ENCODE measurements around the gene NUCKS1. TPM values are rescaled to one million over a fixed set of nuclear protein-coding genes. Genes with fewer than 3 reads are reported as not detected.

NUCKS1 gene
- total RNA-seq, 1 donor from 2014 or later = 124 TPM

DNA sequence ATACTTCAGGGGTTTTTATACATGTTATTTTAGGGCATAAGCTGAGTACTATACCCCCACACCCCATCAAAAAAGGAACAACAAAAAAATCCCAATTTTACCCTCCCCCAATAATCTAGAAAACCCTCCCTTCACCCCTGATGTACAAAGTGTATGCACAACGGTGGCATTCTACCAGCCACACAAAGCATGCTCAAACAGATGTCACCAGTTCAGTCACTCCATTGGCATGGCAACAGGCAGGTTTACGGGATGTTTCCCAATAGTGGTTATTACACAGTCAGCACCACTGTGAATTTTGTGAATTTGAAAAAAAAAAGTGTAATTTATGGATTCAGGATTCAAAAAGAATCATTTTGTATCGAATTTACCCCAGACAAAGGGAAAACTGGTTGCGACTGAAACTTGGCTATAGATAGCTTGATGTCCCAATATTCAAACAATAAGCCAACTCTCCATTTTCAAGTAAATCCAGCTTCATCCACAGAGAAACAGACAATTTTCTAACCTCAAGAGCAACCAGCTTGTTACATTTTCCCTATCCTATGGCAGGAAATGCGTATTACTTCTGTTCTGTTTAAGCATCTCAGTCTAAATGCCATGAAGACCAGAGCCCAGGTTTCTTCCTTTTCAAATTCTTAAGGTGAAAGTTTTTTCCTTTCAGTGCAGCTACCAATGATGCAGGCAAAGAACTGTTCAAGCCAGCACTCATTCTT lies 35.6 kb downstream of the NUCKS1 start:
- Mint-ChIP-seq H3K27ac (ENCODE audit: unreplicated experiment) (peak overlapping the region; percentile 26), H3K9me3 (ENCODE audit: unreplicated experiment) (no peaks in the 10 kb centered on the region), H3K4me3 (ENCODE audit: unreplicated experiment) (no peak overlapping the region), H3K36me3 (ENCODE audit: unreplicated experiment) (no peaks in the 10 kb centered on the region), H3K27me3 (ENCODE audit: unreplicated experiment) (no peaks in the 10 kb centered on the region), H3K4me1 (ENCODE audit: low read depth, unreplicated experiment) (peaks cover 5% of the 10 kb centered on the region)
- TF ChIP-seq, protein P1, sequence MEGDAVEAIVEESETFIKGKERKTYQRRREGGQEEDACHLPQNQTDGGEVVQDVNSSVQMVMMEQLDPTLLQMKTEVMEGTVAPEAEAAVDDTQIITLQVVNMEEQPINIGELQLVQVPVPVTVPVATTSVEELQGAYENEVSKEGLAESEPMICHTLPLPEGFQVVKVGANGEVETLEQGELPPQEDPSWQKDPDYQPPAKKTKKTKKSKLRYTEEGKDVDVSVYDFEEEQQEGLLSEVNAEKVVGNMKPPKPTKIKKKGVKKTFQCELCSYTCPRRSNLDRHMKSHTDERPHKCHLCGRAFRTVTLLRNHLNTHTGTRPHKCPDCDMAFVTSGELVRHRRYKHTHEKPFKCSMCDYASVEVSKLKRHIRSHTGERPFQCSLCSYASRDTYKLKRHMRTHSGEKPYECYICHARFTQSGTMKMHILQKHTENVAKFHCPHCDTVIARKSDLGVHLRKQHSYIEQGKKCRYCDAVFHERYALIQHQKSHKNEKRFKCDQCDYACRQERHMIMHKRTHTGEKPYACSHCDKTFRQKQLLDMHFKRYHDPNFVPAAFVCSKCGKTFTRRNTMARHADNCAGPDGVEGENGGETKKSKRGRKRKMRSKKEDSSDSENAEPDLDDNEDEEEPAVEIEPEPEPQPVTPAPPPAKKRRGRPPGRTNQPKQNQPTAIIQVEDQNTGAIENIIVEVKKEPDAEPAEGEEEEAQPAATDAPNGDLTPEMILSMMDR (IDR thresholded peaks at IDR 0.05; ENCODE audit: partially characterized antibody, unreplicated experiment) = no peak
- DNase-seq = no peak

DNA sequence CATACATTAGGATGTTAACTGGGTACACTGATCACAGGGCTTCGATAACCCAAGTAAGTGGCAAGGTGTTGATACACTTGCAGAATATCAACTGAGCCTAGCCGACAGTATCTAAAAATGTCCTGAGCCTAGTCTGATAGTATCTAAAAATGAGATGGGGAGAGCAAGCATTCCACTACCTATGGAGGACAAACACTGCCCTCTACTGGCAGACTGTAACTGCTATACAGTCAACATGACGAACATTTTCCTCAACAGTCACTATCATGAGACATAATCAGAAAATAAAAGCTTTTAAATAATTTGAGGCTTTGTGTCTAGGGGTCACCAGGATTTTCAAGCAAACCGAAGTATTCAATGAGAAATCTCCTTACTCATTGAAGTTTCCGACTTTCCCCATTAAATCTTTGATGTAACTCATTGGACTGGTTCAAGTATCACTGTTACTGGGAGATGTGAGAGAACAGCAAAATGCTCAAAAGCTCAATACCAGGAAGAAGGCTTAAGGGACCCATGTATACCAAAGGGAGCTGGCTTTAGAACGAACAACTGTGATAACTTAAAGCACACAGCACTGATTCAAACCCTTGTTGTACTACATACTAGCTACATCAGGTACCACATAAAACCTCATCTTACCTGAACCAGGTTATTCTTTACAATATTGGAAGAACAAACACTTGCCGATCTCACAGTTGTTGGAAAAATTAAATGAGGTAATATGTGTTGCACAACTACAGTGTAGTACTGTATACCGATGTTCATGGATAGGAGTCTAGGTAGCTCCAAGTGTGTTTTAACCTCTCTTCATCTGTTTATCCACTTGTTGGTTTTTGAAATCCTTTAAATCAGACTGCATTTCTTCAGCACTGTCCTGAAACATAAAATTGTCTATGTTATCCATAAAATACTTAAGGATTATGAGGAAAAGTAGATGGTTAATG lies 38.6 kb downstream of the NUCKS1 start:
- no peaks in the 10 kb centered on the region for H3K9me3 Mint-ChIP-seq (ENCODE audit: unreplicated experiment)
- no peak overlapping the region for H3K27ac Mint-ChIP-seq (ENCODE audit: unreplicated experiment)
- TF ChIP-seq, protein P1 (IDR thresholded peaks at IDR 0.05; ENCODE audit: partially characterized antibody, unreplicated experiment) = peak; percentile 85
- no peaks in the 10 kb centered on the region for H3K27me3 Mint-ChIP-seq (ENCODE audit: unreplicated experiment)
- no peak overlapping the region for H3K4me3 Mint-ChIP-seq (ENCODE audit: unreplicated experiment)
- H3K4me1 Mint-ChIP-seq (ENCODE audit: low read depth, unreplicated experiment) = peaks cover 5% of the 10 kb centered on the region
- no peaks in the 10 kb centered on the region for H3K36me3 Mint-ChIP-seq (ENCODE audit: unreplicated experiment)
- DNase-seq = peak; percentile 36

DNA sequence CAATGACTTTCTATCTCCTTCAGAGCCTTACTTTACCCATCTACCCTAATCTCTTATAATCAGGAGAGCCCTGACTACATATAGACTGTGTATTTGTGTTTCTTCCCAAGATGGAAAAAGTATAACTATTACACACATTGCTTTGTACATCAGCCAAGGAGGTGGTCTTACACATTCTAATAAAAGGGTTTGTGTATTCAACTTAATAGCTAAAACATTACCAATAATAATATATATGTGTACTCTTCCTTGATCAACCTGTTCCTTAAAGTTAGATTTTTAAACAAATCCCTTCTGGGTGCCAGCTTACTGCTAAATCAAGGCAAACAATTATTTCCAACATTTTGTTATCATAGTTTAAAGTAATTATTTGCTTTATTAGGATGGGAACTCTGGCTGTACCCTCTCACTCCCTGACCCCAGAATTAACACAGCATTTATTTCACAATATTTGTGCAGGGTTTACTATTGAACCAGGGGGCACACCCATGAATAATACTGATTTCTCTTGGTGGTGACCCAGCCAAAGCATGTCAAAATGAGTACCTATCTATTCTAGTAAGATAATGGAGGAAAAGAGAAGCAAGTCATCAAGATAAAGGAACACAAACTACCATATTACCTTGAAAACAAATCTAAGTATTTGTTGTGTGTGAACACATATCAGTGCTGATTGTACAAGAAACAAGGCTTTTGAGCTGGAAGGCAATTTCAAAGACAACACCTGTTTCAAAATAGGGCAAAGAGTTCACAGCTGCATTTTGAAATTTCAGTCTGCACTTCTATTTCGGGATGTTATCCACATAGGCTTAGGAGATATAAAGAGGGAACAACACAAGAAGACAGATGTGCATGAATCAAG lies 39.5 kb downstream of the NUCKS1 start:
- H3K27me3 Mint-ChIP-seq (ENCODE audit: unreplicated experiment) = no peaks in the 10 kb centered on the region
- no peak overlapping the region for H3K27ac Mint-ChIP-seq (ENCODE audit: unreplicated experiment)
- peaks cover 5% of the 10 kb centered on the region for H3K4me1 Mint-ChIP-seq (ENCODE audit: low read depth, unreplicated experiment)
- TF ChIP-seq, protein P1 (IDR thresholded peaks at IDR 0.05; ENCODE audit: partially characterized antibody, unreplicated experiment) = no peak
- no peak for DNase-seq
- no peaks in the 10 kb centered on the region for H3K36me3 Mint-ChIP-seq (ENCODE audit: unreplicated experiment)
- H3K9me3 Mint-ChIP-seq (ENCODE audit: unreplicated experiment) = no peaks in the 10 kb centered on the region
- H3K4me3 Mint-ChIP-seq (ENCODE audit: unreplicated experiment) = no peak overlapping the region

DNA sequence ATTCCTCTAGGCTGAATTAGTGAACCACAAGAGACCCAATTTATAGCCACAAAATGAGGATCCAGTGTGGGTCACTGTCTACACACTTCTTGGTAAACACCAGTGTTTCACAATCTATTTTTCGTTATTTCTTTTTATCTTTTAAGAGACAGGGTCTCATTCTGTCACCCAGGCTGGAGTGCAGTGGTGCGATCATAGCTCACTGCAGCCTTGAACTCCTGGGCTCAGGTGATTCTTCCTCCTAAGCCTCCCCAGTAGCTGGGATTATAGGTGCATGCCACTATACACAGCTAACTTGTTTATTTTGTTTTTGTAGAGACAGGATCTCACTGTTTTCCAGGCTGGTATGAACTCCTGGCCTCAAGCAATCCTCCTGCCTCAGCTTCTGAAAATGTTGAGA lies 40.3 kb downstream of the NUCKS1 start:
- Mint-ChIP-seq H3K27ac (ENCODE audit: unreplicated experiment) (no peak overlapping the region), H3K27me3 (ENCODE audit: unreplicated experiment) (no peaks in the 10 kb centered on the region), H3K4me1 (ENCODE audit: low read depth, unreplicated experiment) (peaks cover 5% of the 10 kb centered on the region), H3K36me3 (ENCODE audit: unreplicated experiment) (no peaks in the 10 kb centered on the region), H3K4me3 (ENCODE audit: unreplicated experiment) (no peak overlapping the region), H3K9me3 (ENCODE audit: unreplicated experiment) (no peaks in the 10 kb centered on the region)
- TF ChIP-seq, protein P1 (IDR thresholded peaks at IDR 0.05; ENCODE audit: partially characterized antibody, unreplicated experiment) = no peak
- no peak for DNase-seq
